Keratinocyte (primary cell): ENCODE measurements around the gene CYP19A1. TPM values are rescaled to one million over a fixed set of nuclear protein-coding genes. Genes with fewer than 3 reads are reported as not detected.
"Not testable (repeated sequence)": the region's sequence is repeated elsewhere in the genome, so short reads cannot be mapped to it uniquely, and the experiment has no call there.

ENCODE experiments used
- DNase-seq: peaks from one replicate; pipeline ENCODE4 v3.0.0-alpha.2; 2011; ENCODE audit warnings: low read depth, missing footprints, low spot score
- FAIRE-seq: peaks from 2 replicates; lab custom pipeline; 2011; peaks lifted over from hg19 to GRCh38; lab: Jason Lieb, UNC
- H2AFZ ChIP-seq: 2 replicates; pipeline ENCODE4 v1.6.0; 2012; ENCODE audit warnings: low read length, control low read depth, inconsistent platforms; ENCODE audit not compliant: control insufficient read depth
- H3K27ac ChIP-seq: 2 replicates; pipeline ENCODE4 v1.5.1; 2011; ENCODE audit warnings: low read length; ENCODE audit not compliant: control insufficient read depth, insufficient read depth
- H3K27me3 ChIP-seq: 3 replicates; pipeline ENCODE4 v1.6.0; 2011; ENCODE audit warnings: low read length; ENCODE audit not compliant: control insufficient read depth, insufficient read depth; ENCODE audit errors: extremely low read depth
- H3K36me3 ChIP-seq, 2 experiments: 2 replicates in 1 of 2; 3 replicates in 1 of 2; pipeline ENCODE4 v1.5.1; 2011; ENCODE audit warnings: low read length in 2 of 2, mild to moderate bottlenecking in 1 of 2; ENCODE audit not compliant: control insufficient read depth in 2 of 2, insufficient read depth in 2 of 2; ENCODE audit errors: extremely low read depth in 1 of 2
- H3K4me1 ChIP-seq: 3 replicates; pipeline ENCODE4 v1.5.1; 2011; ENCODE audit warnings: low read length; ENCODE audit not compliant: control insufficient read depth, insufficient read depth; ENCODE audit errors: extremely low read depth
- H3K4me2 ChIP-seq: 3 replicates; pipeline ENCODE4 v1.6.0; 2011; ENCODE audit warnings: low read depth, low read length; ENCODE audit not compliant: control insufficient read depth, insufficient read depth; ENCODE audit errors: extremely low read depth
- H3K4me3 ChIP-seq, 3 experiments: fragments of 200-600 bp in 1 of 3; sonication (generic) in 1 of 3; 2 replicates in 2 of 3; 3 replicates in 1 of 3; pipeline ENCODE4 v1.5.1; 2011 to 2016; ENCODE audit warnings: low read length in 3 of 3, mild to moderate bottlenecking in 3 of 3, control low read depth in 2 of 3, inconsistent platforms in 1 of 3, low read depth in 1 of 3, mixed read lengths in 1 of 3, mixed run types in 1 of 3, moderate library complexity in 1 of 3; ENCODE audit not compliant: control insufficient read depth in 2 of 3, insufficient read depth in 2 of 3; ENCODE audit errors: extremely low read depth in 1 of 3
- H3K79me2 ChIP-seq: 2 replicates; pipeline ENCODE4 v1.6.0; 2012; ENCODE audit warnings: low read length; ENCODE audit not compliant: control insufficient read depth, insufficient read depth
- H3K9ac ChIP-seq: 3 replicates; pipeline ENCODE4 v1.6.0; 2011; ENCODE audit warnings: low read length; ENCODE audit not compliant: control insufficient read depth, insufficient read depth; ENCODE audit errors: extremely low read depth
- H3K9me1 ChIP-seq: 3 replicates; pipeline ENCODE4 v1.6.0; 2011; ENCODE audit warnings: low read length; ENCODE audit not compliant: control insufficient read depth, insufficient read depth; ENCODE audit errors: extremely low read depth
- H3K9me3 ChIP-seq: 2 replicates; pipeline ENCODE4 v1.5.1; 2012; ENCODE audit warnings: low read depth, low read length; ENCODE audit not compliant: control insufficient read depth
- H4K20me1 ChIP-seq: 3 replicates; pipeline ENCODE4 v1.6.0; 2011; ENCODE audit warnings: low read length; ENCODE audit not compliant: control insufficient read depth, insufficient read depth; ENCODE audit errors: extremely low read depth
- CTCF ChIP-seq, 3 experiments: IDR thresholded peaks in 1 of 3; conservative IDR thresholded peaks in 1 of 3; optimal IDR thresholded peaks in 1 of 3; 2 replicates in 2 of 3; 3 replicates in 1 of 3; pipeline versions ENCODE3 to v1.5.1; 2011; ENCODE audit warnings: low read length in 3 of 3, mild to moderate bottlenecking in 3 of 3, moderate library complexity in 2 of 3, control low read depth in 1 of 3, inconsistent platforms in 1 of 3; ENCODE audit not compliant: insufficient read depth in 2 of 3; ENCODE audit errors: extremely low read depth in 1 of 3
- EZH2 ChIP-seq: IDR thresholded peaks from one replicate; pipeline ENCODE4 v1.6.1; 2012; ENCODE audit warnings: inconsistent platforms, mild to moderate bottlenecking, low read length, moderate library complexity
- dilution Hi-C: fragments of 300-500 bp; cut with MboI; formaldehyde crosslinking; loops from one replicate; pipeline ENCODE4 v1.7.0; 2020; ENCODE audit warnings: low sequenced_read_pairs; ENCODE audit not compliant: extremely low pct_ligation_motif_present
- polyA plus RNA-seq, 5 experiments: library from polyadenylated mRNA; depleted of rRNA in 3 of 5; stranded (reverse) in 3 of 5; stranded (forward) in 1 of 5; unstranded in 1 of 5; fragments of >200 nt; gene quantifications; 1 replicate in 1 of 5; 2 replicates in 3 of 5; 3 replicates in 1 of 5; pipeline versions ENCODE4 v1.2.1 to v1.2.3, GENCODE V29; 2011 to 2012; ENCODE audit warnings: missing spikeins in 2 of 5, low read depth in 1 of 5, low replicate concordance in 1 of 5

Gene CYP19A1
- polyA plus RNA-seq, 1 donor (not counting 4 experiments of a cell fraction or from before 2014, with no cell fraction given): not detected

GRCh38 chr15:51189669-51190385 is 148.6 kb downstream of the CYP19A1 start:
- no peaks in the 10 kb centered on the region for H3K9me3 ChIP-seq
- H3K9me1 ChIP-seq: no peaks in the 10 kb centered on the region
- H2AFZ ChIP-seq: no peak overlapping the region
- H4K20me1 ChIP-seq: no peaks in the 10 kb centered on the region
- peaks cover 21% of the 10 kb centered on the region for H3K27me3 ChIP-seq
- dilution Hi-C loops: no loop called here
- FAIRE-seq (no peak), DNase-seq (no peak)
- H3K9ac ChIP-seq: no peak overlapping the region
- no peak overlapping the region for H3K4me3 ChIP-seq
- TF ChIP-seq CTCF (optimal IDR thresholded peaks at IDR 0.05 in 1 of 3, IDR thresholded peaks at IDR 0.05 in 1 of 3, conservative IDR thresholded peaks at IDR 0.05 in 1 of 3; ENCODE audit: extremely low read depth in 1 of 3, insufficient read depth in 2 of 3, low read length in 3 of 3) (no peak), EZH2 (no peak)
- H3K36me3 ChIP-seq: no peaks in the 10 kb centered on the region
- H3K4me2 ChIP-seq: no peak overlapping the region
- no peaks in the 10 kb centered on the region for H3K79me2 ChIP-seq
- peaks cover 15% of the 10 kb centered on the region for H3K4me1 ChIP-seq
- no peak overlapping the region for H3K27ac ChIP-seq

- H3K36me3 ChIP-seq, FAIRE-seq, H2AFZ ChIP-seq, H3K4me3 ChIP-seq, H3K27ac ChIP-seq, DNase-seq, H3K9ac ChIP-seq, H3K4me2 ChIP-seq, H4K20me1 ChIP-seq, H3K9me3 ChIP-seq, dilution Hi-C loops, H3K79me2 ChIP-seq, H3K9me1 ChIP-seq: not testable (repeated sequence)
- Histone ChIP-seq H3K27me3 (peaks cover 16% of the 10 kb centered on the region), H3K4me1 (peaks cover 15% of the 10 kb centered on the region)
Measured at GRCh38 chr15:51188791-51189190, 149.6 kb downstream of the CYP19A1 start.

- Histone ChIP-seq H3K4me2 (no peak overlapping the region), H3K9me1 (no peaks in the 10 kb centered on the region), H3K36me3 (no peaks in the 10 kb centered on the region), H3K4me3 (no peak overlapping the region), H4K20me1 (no peaks in the 10 kb centered on the region), H2AFZ (no peak overlapping the region), H3K27ac (no peak overlapping the region), H3K79me2 (no peaks in the 10 kb centered on the region), H3K9me3 (no peaks in the 10 kb centered on the region), H3K9ac (no peak overlapping the region), H3K4me1 (peaks cover 8% of the 10 kb centered on the region), H3K27me3 (peaks cover 5% of the 10 kb centered on the region)
- TF ChIP-seq EZH2 (no peak), CTCF (optimal IDR thresholded peaks at IDR 0.05 in 1 of 3, IDR thresholded peaks at IDR 0.05 in 1 of 3, conservative IDR thresholded peaks at IDR 0.05 in 1 of 3; ENCODE audit: extremely low read depth in 1 of 3, insufficient read depth in 2 of 3, low read length in 3 of 3) (no peak)
- DNase-seq (no peak), FAIRE-seq (no peak)
- dilution Hi-C loops: no loop called here
Measured at GRCh38 chr15:51186891-51187290, 151.5 kb downstream of the CYP19A1 start.
